Cardiac fibroblast (primary cell): ENCODE results near the gene SLC6A17.

ENCODE experiments used
- DNase-seq, 2 donors: peaks; one replicate each; pipeline versions ENCODE4 v3.0.0 to v3.0.0-alpha.2; 2010; ENCODE audit warnings: low read depth in 2 of 2
- H3K4me3 ChIP-seq, 2 donors: replicated peaks in 1 of 2; 1 replicate in 1 of 2; 2 replicates in 1 of 2; pipeline ENCODE4 v1.5.1; 2011; ENCODE audit warnings: low read depth in 2 of 2, low read length in 2 of 2, mild to moderate bottlenecking in 2 of 2, moderate library complexity in 1 of 2
- CTCF ChIP-seq: IDR thresholded peaks from one replicate; pipeline ENCODE4 v1.5.1; 2011; ENCODE audit warnings: low read depth, mild to moderate bottlenecking, low read length, inconsistent platforms

The SLC6A17 gene

GRCh38 chr1:110189181-110189580, 38.9 kb downstream of the SLC6A17 start:
- no peak overlapping the region for H3K4me3 ChIP-seq
- TF ChIP-seq CTCF, result no peak
- DNase-seq, result no peak

- peak in 1 of 2 donors; percentile 26 for DNase-seq
- no peak overlapping the region for H3K4me3 ChIP-seq
- TF ChIP-seq CTCF, result no peak
Measured at GRCh38 chr1:110190282-110190929, 40.1 kb downstream of the SLC6A17 start.

GRCh38 chr1:110192541-110192940, 42.2 kb downstream of the SLC6A17 start:
- no peak for TF ChIP-seq CTCF
- H3K4me3 ChIP-seq, result no peak overlapping the region

GRCh38 chr1:110195196-110195595, 44.9 kb downstream of the SLC6A17 start:
- TF ChIP-seq CTCF, result no peak
- DNase-seq, result no peak
- no peak overlapping the region for H3K4me3 ChIP-seq

More at GRCh38 chr1:110192541-110192940, 42.2 kb downstream of the SLC6A17 start:
- no peak for DNase-seq

- TF ChIP-seq CTCF, result peak; percentile 95
- DNase-seq, result peak; percentile 49 to 51
- H3K4me3 ChIP-seq, result no peak overlapping the region
Measured at GRCh38 chr1:110196917-110197765, 46.8 kb downstream of the SLC6A17 start.

- no peak for TF ChIP-seq CTCF
- no peak overlapping the region for H3K4me3 ChIP-seq
Measured at GRCh38 chr1:110197905-110198629, 47.8 kb downstream of the SLC6A17 start.

More at GRCh38 chr1:110197905-110198629, 47.8 kb downstream of the SLC6A17 start:
- DNase-seq, result no peak
